K562 (cell line): Measurements from ENCODE around the gene CCM2. TPM values are rescaled to one million over a fixed set of nuclear protein-coding genes. Genes with fewer than 3 reads are reported as not detected.
A peak's percentile ranks its signal among the peaks of the same experiment; 100 is the strongest.

Experiments
- ATF7 ChIP-seq: fragments of 450-650 bp; IDR thresholded peaks from 2 replicates; pipeline ENCODE4 v1.7.1; 2014; ENCODE audit warnings: mild to moderate bottlenecking, moderate library complexity
- DACH1 ChIP-seq: fragments of 450-650 bp; IDR thresholded peaks from 2 replicates; pipeline ENCODE4 v1.6.1; 2018; ENCODE audit not compliant: partially characterized antibody
- EGR1 ChIP-seq: fragments of 450-650 bp; conservative IDR thresholded peaks from 2 replicates; pipeline ENCODE4 v1.6.1; 2017; ENCODE audit warnings: mild to moderate bottlenecking
- EWSR1 ChIP-seq: fragments of 450-650 bp; IDR thresholded peaks from 2 replicates; pipeline ENCODE4 v1.6.1; 2018; ENCODE audit warnings: borderline replicate concordance, mild to moderate bottlenecking, low read depth, moderate library complexity; ENCODE audit not compliant: partially characterized antibody
- FOXO4 ChIP-seq: fragments of 450-650 bp; formaldehyde crosslinking; IDR thresholded peaks from 2 replicates; pipeline ENCODE4 v1.4.0; 2020; ENCODE audit warnings: mild to moderate bottlenecking, moderate library complexity
- ILF3 ChIP-seq: fragments of 450-650 bp; IDR thresholded peaks from 2 replicates; pipeline ENCODE4 v1.6.1; 2018; ENCODE audit warnings: antibody characterized with exemption, mild to moderate bottlenecking, moderate library complexity, borderline replicate concordance
- MAZ ChIP-seq, 2 experiments: fragments of 450-650 bp in 1 of 2; sonication (generic) in 1 of 2; formaldehyde crosslinking; IDR thresholded peaks in 1 of 2; conservative IDR thresholded peaks in 1 of 2; 2 replicates each; pipeline versions ENCODE4 v1.4.0 to v1.5.0; 2020; ENCODE audit warnings: mild to moderate bottlenecking in 1 of 2, missing genetic modification reagents in 1 of 2
- NCOA1 ChIP-seq: fragments of 450-650 bp; IDR thresholded peaks from 2 replicates; pipeline ENCODE4 v1.6.1; 2016; ENCODE audit warnings: low read depth
- NFATC3 ChIP-seq: fragments of 450-650 bp; IDR thresholded peaks from 2 replicates; pipeline ENCODE4 v1.6.1; 2017; ENCODE audit warnings: mild to moderate bottlenecking
- RNF2 ChIP-seq: sonication (generic); IDR thresholded peaks from 2 replicates; pipeline ENCODE4 v1.6.1; 2016
- TAF1 ChIP-seq: IDR thresholded peaks from 2 replicates; pipeline ENCODE4 v1.6.1; 2011; ENCODE audit warnings: mild to moderate bottlenecking, low read length, moderate library complexity; ENCODE audit not compliant: insufficient read depth, control insufficient read depth, severe bottlenecking; ENCODE audit errors: extremely low read depth
- TFE3 ChIP-seq: fragments of 450-650 bp; formaldehyde crosslinking; IDR thresholded peaks from 2 replicates; pipeline ENCODE4 v1.4.0; 2020; ENCODE audit warnings: mild to moderate bottlenecking, mixed read lengths
- ZFPM2 ChIP-seq: fragments of 250-450 bp; sonication (Bioruptor Pico); IDR thresholded peaks from 2 replicates; pipeline ENCODE4 v1.5.1; 2022; ENCODE audit warnings: mild to moderate bottlenecking
- ZNF165 ChIP-seq: fragments of 250-450 bp; sonication (Bioruptor Pico); IDR thresholded peaks from 2 replicates; pipeline ENCODE4 v1.4.0; 2020; ENCODE audit warnings: borderline replicate concordance
- ZNF212 ChIP-seq: fragments of 450-650 bp; formaldehyde crosslinking; IDR thresholded peaks from 2 replicates; pipeline ENCODE4 v1.4.0; 2020; ENCODE audit warnings: mild to moderate bottlenecking
- ZNF263 ChIP-seq: sonication (generic); formaldehyde crosslinking; IDR thresholded peaks from 2 replicates; pipeline ENCODE4 v1.8.0; 2022; ENCODE audit warnings: mild to moderate bottlenecking, missing genetic modification reagents, borderline replicate concordance
- ZNF311 ChIP-seq: fragments of 250-450 bp; sonication (Bioruptor Pico); IDR thresholded peaks from 2 replicates; pipeline ENCODE4 v1.4.0; 2020; ENCODE audit warnings: mild to moderate bottlenecking, moderate library complexity
- ZNF436 ChIP-seq: fragments of 250-450, 450-650 bp; sonication (Bioruptor Pico); formaldehyde crosslinking; IDR thresholded peaks from 2 replicates; pipeline ENCODE4 v1.7.0; 2020; ENCODE audit warnings: mild to moderate bottlenecking
- ZNF766 ChIP-seq: fragments of 200-800 bp; sonication (Bioruptor generic); conservative IDR thresholded peaks from 2 replicates; pipeline ENCODE4 v1.6.1; 2016; ENCODE audit warnings: missing genetic modification characterization, missing compliant biosample characterization
- polyA plus RNA-seq, 8 experiments: library from polyadenylated mRNA; depleted of rRNA in 4 of 8; stranded (reverse) in 5 of 8; unstranded in 3 of 8; fragments of >200 nt; fragmentation: Nextera tagmentation in 2 of 8; fragmentation: Illumina TruSeq in 1 of 8; extraction: Ambion mirVana in 2 of 8; extraction: Trizol in 1 of 8; gene quantifications; 2 replicates each; pipeline versions ENCODE4 v1.2.1 to v1.2.3, GENCODE V29; 2011 to 2014; ENCODE audit warnings: inconsistent platforms in 1 of 8, missing spikeins in 1 of 8
- total RNA-seq, 7 experiments: library from RNA; depleted of rRNA in 6 of 7; stranded (reverse); fragments of >200 nt in 6 of 7; fragmentation: Illumina TruSeq in 2 of 7; extraction: Trizol in 2 of 7; gene quantifications; 2 replicates each; pipeline versions ENCODE4 v1.2.1 to v1.2.3, GENCODE V29; 2011 to 2021; ENCODE audit warnings: low replicate concordance in 1 of 7
- TF ChIP-seq, protein P1 (sequence below): fragments of 250-450 bp; sonication (Bioruptor Pico); IDR thresholded peaks from 2 replicates; pipeline ENCODE4 v1.8.0; 2022; ENCODE audit warnings: moderate library complexity, mild to moderate bottlenecking, inconsistent platforms
- TF ChIP-seq, protein P2 (sequence below): sonication (generic); IDR thresholded peaks from 2 replicates; pipeline ENCODE4 v1.6.1; 2016
- TF ChIP-seq, protein P3 (sequence below): fragments of 250-450 bp; sonication (Bioruptor Pico); IDR thresholded peaks from 2 replicates; pipeline ENCODE4 v1.8.0; 2021; ENCODE audit warnings: moderate library complexity, mild to moderate bottlenecking, inconsistent platforms

Gene CCM2
- total and polyA plus RNA-seq, 9 of the 15 experiments (the other 6 are each of a cell fraction or from before 2014, with no cell fraction given), result 0.41 to 38.6 (median 25.9) TPM

- TF ChIP-seq ZNF263 (CRISPR knock-in tag) (0 out of 2 replicates have a peak, but pooled peaks have one; percentile 8), MAZ (CRISPR knock-in tag; conservative IDR thresholded peaks at IDR 0.05 in 1 of 2, IDR thresholded peaks at IDR 0.05 in 1 of 2) (peak in 1 of 2 experiments; percentile 84; a peak in 3 of 4 replicates), RNF2 (peak; percentile 86), ZNF311 (CRISPR knock-in tag) (no peak), TFE3 (CRISPR knock-in tag) (no peak), TAF1 (peak; percentile 96), EWSR1 (no peak), ZNF165 (CRISPR knock-in tag) (no peak), NCOA1 (peak; percentile 76; the same call in 1 of the 2 replicates), ATF7 (peak; percentile 99), NFATC3 (no peak), ZFPM2 (no peak), ILF3 (peak; percentile 74; the same call in 1 of the 2 replicates), ZNF212 (0 out of 2 replicates have a peak, but pooled peaks have one; percentile 16), ZNF766 (peak; percentile 48; the same call in 1 of the 2 replicates), FOXO4 (CRISPR knock-in tag) (no peak), EGR1 (peak; percentile 86), DACH1 (no peak), ZNF436 (CRISPR knock-in tag) (no peak)
- TF ChIP-seq, protein P1, sequence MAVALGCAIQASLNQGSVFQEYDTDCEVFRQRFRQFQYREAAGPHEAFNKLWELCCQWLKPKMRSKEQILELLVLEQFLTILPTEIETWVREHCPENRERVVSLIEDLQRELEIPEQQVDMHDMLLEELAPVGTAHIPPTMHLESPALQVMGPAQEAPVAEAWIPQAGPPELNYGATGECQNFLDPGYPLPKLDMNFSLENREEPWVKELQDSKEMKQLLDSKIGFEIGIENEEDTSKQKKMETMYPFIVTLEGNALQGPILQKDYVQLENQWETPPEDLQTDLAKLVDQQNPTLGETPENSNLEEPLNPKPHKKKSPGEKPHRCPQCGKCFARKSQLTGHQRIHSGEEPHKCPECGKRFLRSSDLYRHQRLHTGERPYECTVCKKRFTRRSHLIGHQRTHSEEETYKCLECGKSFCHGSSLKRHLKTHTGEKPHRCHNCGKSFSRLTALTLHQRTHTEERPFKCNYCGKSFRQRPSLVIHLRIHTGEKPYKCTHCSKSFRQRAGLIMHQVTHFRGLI (CRISPR knock-in tag), result no peak
- TF ChIP-seq, protein P2, sequence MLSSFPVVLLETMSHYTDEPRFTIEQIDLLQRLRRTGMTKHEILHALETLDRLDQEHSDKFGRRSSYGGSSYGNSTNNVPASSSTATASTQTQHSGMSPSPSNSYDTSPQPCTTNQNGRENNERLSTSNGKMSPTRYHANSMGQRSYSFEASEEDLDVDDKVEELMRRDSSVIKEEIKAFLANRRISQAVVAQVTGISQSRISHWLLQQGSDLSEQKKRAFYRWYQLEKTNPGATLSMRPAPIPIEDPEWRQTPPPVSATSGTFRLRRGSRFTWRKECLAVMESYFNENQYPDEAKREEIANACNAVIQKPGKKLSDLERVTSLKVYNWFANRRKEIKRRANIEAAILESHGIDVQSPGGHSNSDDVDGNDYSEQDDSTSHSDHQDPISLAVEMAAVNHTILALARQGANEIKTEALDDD, result 0 out of 2 replicates have a peak, but pooled peaks have one; percentile 8
- TF ChIP-seq, protein P3, sequence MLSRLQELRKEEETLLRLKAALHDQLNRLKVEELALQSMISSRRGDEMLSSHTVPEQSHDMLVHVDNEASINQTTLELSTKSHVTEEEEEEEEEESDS (CRISPR knock-in tag), result no peak
Measured at GRCh38 chr7:44986218-44987053, 13.6 kb upstream of the CCM2 start (continued).
